Measurements from ENCODE around the gene CEMIP2. TPM values are rescaled to one million over a fixed set of nuclear protein-coding genes. Genes with fewer than 3 reads are reported as not detected.

CEMIP2 gene
- polyA plus RNA-seq, 1 of the 3 experiments (the other 2 are of a cell fraction), result 39.8 TPM

- no peak overlapping the region for H3K9ac ChIP-seq
- 21% methylated on average over 5 of the region's 5 CpGs for WGBS (ENCODE audit: low lambda C conversion rate)
- peak overlapping the region in 1 of 2 experiments; percentile 28; a peak in 2 of 4 replicates for H3K27ac ChIP-seq (ENCODE audit: low read depth in 2 of 2, low read length in 1 of 2)
- H3K36me3 ChIP-seq (replicated peaks in 1 of 2; ENCODE audit: control insufficient read depth in 1 of 2, insufficient read depth in 2 of 2, low read length in 1 of 2), result no peaks in the 10 kb centered on the region
- no peaks in the 10 kb centered on the region for H3K9me3 ChIP-seq
- POLR2A ChIA-PET, result no interaction called here
- no peak overlapping the region for H2AFZ ChIP-seq (ENCODE audit: low read depth)
- no peaks in the 10 kb centered on the region for H3K27me3 ChIP-seq (ENCODE audit: insufficient read depth)
- TF ChIP-seq PBX3 (IDR thresholded peaks at IDR 0.05) (0 out of 2 replicates have a peak, but pooled peaks have one; percentile 11), USF2 (IDR thresholded peaks at IDR 0.05; ENCODE audit: borderline replicate concordance, low read depth, low read length) (no peak)
- CTCF ChIA-PET, result no interaction called here
- no peaks in the 10 kb centered on the region for H3K9me2 ChIP-seq
- peak overlapping the region; percentile 45; the same call in 1 of the 2 replicates for H3K4me2 ChIP-seq
- H3F3A ChIP-seq (replicated peaks; ENCODE audit: insufficient read depth), result peaks cover 17% of the 10 kb centered on the region
- no peak for DNase-seq
- H3K4me3 ChIP-seq (ENCODE audit: low read depth in 2 of 2, low read length in 1 of 2), result no peak overlapping the region
- H3K4me1 ChIP-seq (ENCODE audit: control insufficient read depth in 1 of 2, insufficient read depth in 2 of 2, low read depth in 1 of 2, low read length in 1 of 2), result peaks cover 0 to 44% of the 10 kb centered on the region in 2 experiments; a peak in 3 of 4 replicates
- peaks cover 66% of the 10 kb centered on the region for H3K79me2 ChIP-seq (ENCODE audit: insufficient read depth)
- H4K20me1 ChIP-seq (ENCODE audit: insufficient read depth), result no peaks in the 10 kb centered on the region
These were observed 7.4 kb downstream of the CEMIP2 start for GRCh38 chr9:71760901-71761300.

GRCh38 chr9:71758785-71759184 lies 9.5 kb downstream of the CEMIP2 start:
- Histone ChIP-seq H3K79me2 (ENCODE audit: insufficient read depth) (peaks cover 65% of the 10 kb centered on the region), H3K9ac (no peak overlapping the region), H3F3A (replicated peaks; ENCODE audit: insufficient read depth) (peaks cover 16% of the 10 kb centered on the region), H3K9me3 (no peaks in the 10 kb centered on the region), H3K4me2 (no peak overlapping the region), H4K20me1 (ENCODE audit: insufficient read depth) (no peaks in the 10 kb centered on the region), H3K4me3 (ENCODE audit: low read depth in 2 of 2, low read length in 1 of 2) (no peak overlapping the region), H3K27me3 (ENCODE audit: insufficient read depth) (no peaks in the 10 kb centered on the region), H3K9me2 (no peaks in the 10 kb centered on the region), H3K4me1 (ENCODE audit: control insufficient read depth in 1 of 2, insufficient read depth in 2 of 2, low read depth in 1 of 2, low read length in 1 of 2) (peaks cover 0 to 25% of the 10 kb centered on the region in 2 experiments; a peak in 2 of 4 replicates), H2AFZ (ENCODE audit: low read depth) (no peak overlapping the region), H3K36me3 (replicated peaks in 1 of 2; ENCODE audit: control insufficient read depth in 1 of 2, insufficient read depth in 2 of 2, low read length in 1 of 2) (no peaks in the 10 kb centered on the region), H3K27ac (ENCODE audit: low read depth in 2 of 2, low read length in 1 of 2) (no peak overlapping the region)
- POLR2A ChIA-PET, result no interaction called here
- CTCF ChIA-PET, result no interaction called here
- DNase-seq, result no peak
- TF ChIP-seq RXRA (IDR thresholded peaks at IDR 0.05; ENCODE audit: borderline replicate concordance, low read depth), result no peak
- TF ChIP-seq TCF12 (IDR thresholded peaks at IDR 0.05), result peak; percentile 26; the same call in 1 of the 2 replicates
- no peak for TF ChIP-seq SIN3A (IDR thresholded peaks at IDR 0.05; ENCODE audit: borderline replicate concordance, low read depth, low read length)
- TF ChIP-seq RCOR1 (IDR thresholded peaks at IDR 0.05; ENCODE audit: low read length), result no peak
- TF ChIP-seq NFIC (IDR thresholded peaks at IDR 0.05; ENCODE audit: borderline replicate concordance), result peak; percentile 58
- no peak for TF ChIP-seq MAX (IDR thresholded peaks at IDR 0.05; ENCODE audit: low read depth)
- no peak for TF ChIP-seq CHD2 (IDR thresholded peaks at IDR 0.05; ENCODE audit: low read length, partially characterized antibody)
- no peak for TF ChIP-seq MEF2A (IDR thresholded peaks at IDR 0.05; ENCODE audit: borderline replicate concordance, low read depth)
- no peak for TF ChIP-seq ZBTB33 (IDR thresholded peaks at IDR 0.05; ENCODE audit: borderline replicate concordance, low read depth)
- no peak for TF ChIP-seq RAD21 (IDR thresholded peaks at IDR 0.05; ENCODE audit: low read length)
- TF ChIP-seq POLR2AphosphoS5 (IDR thresholded peaks at IDR 0.05; ENCODE audit: low read depth, low read length), result no peak
- no peak for TF ChIP-seq ELF1 (IDR thresholded peaks at IDR 0.05)
- no peak for TF ChIP-seq GATA2 (CRISPR knock-in tag; IDR thresholded peaks at IDR 0.05)
- no peak for TF ChIP-seq SMC3 (IDR thresholded peaks at IDR 0.05; ENCODE audit: low read depth, low read length)
- 56% methylated on average over 2 of the region's 2 CpGs for WGBS (ENCODE audit: low lambda C conversion rate)
